DMS114 treated with DMSO at 0.1 percent for 48 hours (cell line): ENCODE data around the gene SH2D1B.

Experiments used
- DNase-seq: peaks from one replicate; lab custom pipeline; 2025; ENCODE audit not compliant: unreplicated experiment; lab: John Stamatoyannopoulos, UW

Gene SH2D1B

GRCh38 chr1:162383516-162383915 is 28.4 kb downstream of the SH2D1B start:
- DNase-seq: no peak

GRCh38 chr1:162383091-162383490 is 28.8 kb downstream of the SH2D1B start:
- DNase-seq: no peak

- no peak for DNase-seq
Measured at GRCh38 chr1:162381941-162382750, 29.8 kb downstream of the SH2D1B start.

GRCh38 chr1:162381383-162381782 is 30.6 kb downstream of the SH2D1B start, which contains the start of gene C1orf226:
Gene C1orf226 (plus strand): TSS chr1:162381728. CDS start chr1:162381902, 174 bp downstream.
- no peak for DNase-seq

GRCh38 chr1:162380061-162380846 is 31.7 kb downstream of the SH2D1B start:
- DNase-seq: no peak

- no peak for DNase-seq
Measured at GRCh38 chr1:162376691-162377090, 35.2 kb downstream of the SH2D1B start, which contains the start of gene SPATA46. Gene SPATA46 (minus strand): TSS chr1:162376854. CDS start chr1:162376790, 64 bp downstream.

GRCh38 chr1:162375463-162375862 is 36.5 kb downstream of the SH2D1B start:
- DNase-seq: no peak

- no peak for DNase-seq
Measured at GRCh38 chr1:162374406-162374805, 37.5 kb downstream of the SH2D1B start.

- no peak for DNase-seq
Measured at GRCh38 chr1:162373541-162374260, 38.2 kb downstream of the SH2D1B start.

GRCh38 chr1:162373072-162373427 is 38.9 kb downstream of the SH2D1B start:
- DNase-seq: no peak

GRCh38 chr1:162372159-162373071 is 39.5 kb downstream of the SH2D1B start:
- DNase-seq: no peak

GRCh38 chr1:162371611-162372010 is 40.3 kb downstream of the SH2D1B start:
- no peak for DNase-seq

- DNase-seq: no peak
Measured at GRCh38 chr1:162370721-162371120, 41.2 kb downstream of the SH2D1B start.

- no peak for DNase-seq
Measured at GRCh38 chr1:162370161-162370560, 41.8 kb downstream of the SH2D1B start.

- DNase-seq: no peak
Measured at GRCh38 chr1:162369571-162369970, 42.4 kb downstream of the SH2D1B start.

- no peak for DNase-seq
Measured at GRCh38 chr1:162368451-162368850, 43.5 kb downstream of the SH2D1B start.

GRCh38 chr1:162367772-162368171 is 44.2 kb downstream of the SH2D1B start:
- DNase-seq: no peak

- DNase-seq: no peak
Measured at GRCh38 chr1:162367073-162367472, 44.9 kb downstream of the SH2D1B start.

GRCh38 chr1:162366671-162367070 is 45.3 kb downstream of the SH2D1B start:
- DNase-seq: no peak

GRCh38 chr1:162366149-162366548 is 45.8 kb downstream of the SH2D1B start:
- DNase-seq: no peak
